ENCODE results near the gene ZBTB21.

The ZBTB21 gene

DNA sequence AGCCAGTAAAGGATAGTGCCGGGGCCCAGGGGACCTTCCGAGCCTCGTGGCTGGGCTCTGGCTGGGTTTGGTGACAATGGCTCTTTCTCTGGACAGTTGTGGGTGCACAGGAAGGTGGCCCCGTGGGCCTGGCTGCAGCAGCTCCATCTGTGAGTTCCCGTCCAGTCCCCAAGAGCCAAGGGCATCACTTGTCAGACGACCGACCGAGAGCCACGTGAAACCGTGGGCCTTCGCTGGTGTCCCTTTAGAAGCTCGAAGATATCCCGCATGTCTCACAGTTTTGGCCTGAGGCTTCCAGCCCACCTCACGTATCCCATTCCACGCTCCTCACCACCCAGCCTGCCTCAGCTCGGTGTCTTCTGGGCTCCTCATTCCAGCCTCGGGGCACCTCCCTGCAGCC lies 33.8 kb upstream of the ZBTB21 start:
- no peaks in the 10 kb centered on the region for H3K36me3 Mint-ChIP-seq (ENCODE audit: low read depth)
- H3K4me3 Mint-ChIP-seq, result no peak overlapping the region
- no peaks in the 10 kb centered on the region for H3K27me3 Mint-ChIP-seq (ENCODE audit: low read depth)
- no peaks in the 10 kb centered on the region for H3K9me3 Mint-ChIP-seq
- no peak overlapping the region for H3K27ac Mint-ChIP-seq
- no peaks in the 10 kb centered on the region for H3K4me1 Mint-ChIP-seq (ENCODE audit: low read depth)

- H3K9me3 Mint-ChIP-seq, result no peaks in the 10 kb centered on the region
- no peaks in the 10 kb centered on the region for H3K4me1 Mint-ChIP-seq (ENCODE audit: low read depth)
- no peak overlapping the region for H3K4me3 Mint-ChIP-seq
- H3K36me3 Mint-ChIP-seq (ENCODE audit: low read depth), result no peaks in the 10 kb centered on the region
- H3K27ac Mint-ChIP-seq, result no peak overlapping the region
- H3K27me3 Mint-ChIP-seq (ENCODE audit: low read depth), result no peaks in the 10 kb centered on the region
These were observed 33.2 kb upstream of the ZBTB21 start for GRCh38 chr21:42043201-42043895.

GRCh38 chr21:42042651-42043050 lies 32.5 kb upstream of the ZBTB21 start:
- Mint-ChIP-seq H3K4me1 (ENCODE audit: low read depth) (no peaks in the 10 kb centered on the region), H3K9me3 (no peaks in the 10 kb centered on the region), H3K4me3 (no peak overlapping the region), H3K27me3 (ENCODE audit: low read depth) (no peaks in the 10 kb centered on the region), H3K27ac (no peak overlapping the region), H3K36me3 (ENCODE audit: low read depth) (no peaks in the 10 kb centered on the region)

- H3K9me3 Mint-ChIP-seq, result no peaks in the 10 kb centered on the region
- H3K36me3 Mint-ChIP-seq (ENCODE audit: low read depth), result no peaks in the 10 kb centered on the region
- no peaks in the 10 kb centered on the region for H3K27me3 Mint-ChIP-seq (ENCODE audit: low read depth)
These were observed 31.6 kb upstream of the ZBTB21 start for GRCh38 chr21:42041711-42042110.

DNA sequence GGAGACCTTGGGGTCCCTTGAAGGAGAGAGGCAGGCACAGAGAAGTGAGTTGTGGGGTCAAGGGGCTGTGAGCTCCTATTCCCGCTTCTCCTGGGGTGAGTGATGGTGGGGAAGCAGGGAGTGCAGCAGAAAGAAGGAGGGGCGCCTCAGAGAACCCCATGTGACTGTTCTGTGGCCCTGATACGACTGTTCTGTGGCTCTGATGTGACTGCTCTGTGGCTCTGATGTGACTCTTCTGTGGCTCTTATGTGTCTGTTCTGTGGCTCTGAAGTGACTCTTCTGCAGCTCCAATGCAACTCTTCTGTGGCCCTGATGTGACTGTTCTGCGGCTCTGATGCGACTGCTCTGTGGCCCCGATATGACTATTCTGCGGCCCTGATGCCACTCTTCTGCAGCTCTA lies 31.1 kb upstream of the ZBTB21 start:
- no peak overlapping the region for H3K4me3 Mint-ChIP-seq
- no peaks in the 10 kb centered on the region for H3K9me3 Mint-ChIP-seq
- H3K36me3 Mint-ChIP-seq (ENCODE audit: low read depth), result no peaks in the 10 kb centered on the region
- H3K27me3 Mint-ChIP-seq (ENCODE audit: low read depth), result no peaks in the 10 kb centered on the region
- no peaks in the 10 kb centered on the region for H3K4me1 Mint-ChIP-seq (ENCODE audit: low read depth)
- no peak overlapping the region for H3K27ac Mint-ChIP-seq

More at GRCh38 chr21:42041711-42042110, 31.6 kb upstream of the ZBTB21 start:
- Mint-ChIP-seq H3K4me3 (no peak overlapping the region), H3K27ac (no peak overlapping the region), H3K4me1 (ENCODE audit: low read depth) (no peaks in the 10 kb centered on the region)

- H3K27me3 Mint-ChIP-seq (ENCODE audit: low read depth), result no peaks in the 10 kb centered on the region
- H3K9me3 Mint-ChIP-seq, result no peaks in the 10 kb centered on the region
- H3K27ac Mint-ChIP-seq, result no peak overlapping the region
- H3K4me1 Mint-ChIP-seq (ENCODE audit: low read depth), result no peaks in the 10 kb centered on the region
- no peaks in the 10 kb centered on the region for H3K36me3 Mint-ChIP-seq (ENCODE audit: low read depth)
- no peak overlapping the region for H3K4me3 Mint-ChIP-seq
These were observed 30.4 kb upstream of the ZBTB21 start for GRCh38 chr21:42040411-42041180.

GRCh38 chr21:42039911-42040351 lies 29.8 kb upstream of the ZBTB21 start:
- H3K4me1 Mint-ChIP-seq (ENCODE audit: low read depth), result no peaks in the 10 kb centered on the region
- H3K27ac Mint-ChIP-seq, result no peak overlapping the region
- no peaks in the 10 kb centered on the region for H3K27me3 Mint-ChIP-seq (ENCODE audit: low read depth)
- no peak overlapping the region for H3K4me3 Mint-ChIP-seq
- H3K9me3 Mint-ChIP-seq, result no peaks in the 10 kb centered on the region
- no peaks in the 10 kb centered on the region for H3K36me3 Mint-ChIP-seq (ENCODE audit: low read depth)

GRCh38 chr21:42039470-42039901 lies 29.3 kb upstream of the ZBTB21 start:
- Mint-ChIP-seq H3K36me3 (ENCODE audit: low read depth) (no peaks in the 10 kb centered on the region), H3K27ac (no peak overlapping the region), H3K4me3 (no peak overlapping the region), H3K9me3 (no peaks in the 10 kb centered on the region), H3K27me3 (ENCODE audit: low read depth) (no peaks in the 10 kb centered on the region), H3K4me1 (ENCODE audit: low read depth) (no peaks in the 10 kb centered on the region)

DNA sequence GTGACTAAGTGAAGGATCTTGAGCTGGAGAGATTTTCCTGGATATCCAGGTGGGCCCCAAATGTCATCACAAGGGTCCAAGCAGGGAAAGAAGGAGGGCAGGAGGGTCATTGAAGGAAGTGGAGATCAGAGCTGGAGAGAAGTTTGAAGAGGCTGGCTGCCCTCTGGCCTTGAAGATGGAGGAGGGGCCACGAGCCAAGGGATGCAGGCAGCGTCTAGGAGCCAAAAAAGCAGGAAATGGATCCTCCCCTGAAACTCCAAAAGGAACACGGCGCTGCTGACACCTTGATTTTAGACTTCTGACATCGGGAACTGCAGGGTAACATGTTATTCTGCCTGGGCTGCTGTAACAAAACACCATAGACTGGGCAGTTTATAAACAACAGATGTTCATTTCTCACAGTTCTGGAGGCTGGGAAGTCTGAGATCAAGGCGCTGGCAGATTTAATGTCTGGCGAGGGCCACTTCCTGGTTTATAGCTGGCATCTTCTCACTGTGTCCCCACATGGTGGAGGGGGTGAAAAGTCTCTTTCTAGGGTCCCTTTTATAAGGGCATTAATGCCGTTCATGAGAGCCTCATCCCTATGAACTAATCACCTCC lies 28.8 kb upstream of the ZBTB21 start:
- H3K27ac Mint-ChIP-seq, result no peak overlapping the region
- H3K4me1 Mint-ChIP-seq (ENCODE audit: low read depth), result no peaks in the 10 kb centered on the region
- H3K4me3 Mint-ChIP-seq, result no peak overlapping the region
- no peaks in the 10 kb centered on the region for H3K36me3 Mint-ChIP-seq (ENCODE audit: low read depth)
- H3K27me3 Mint-ChIP-seq (ENCODE audit: low read depth), result no peaks in the 10 kb centered on the region
- H3K9me3 Mint-ChIP-seq, result no peaks in the 10 kb centered on the region

DNA sequence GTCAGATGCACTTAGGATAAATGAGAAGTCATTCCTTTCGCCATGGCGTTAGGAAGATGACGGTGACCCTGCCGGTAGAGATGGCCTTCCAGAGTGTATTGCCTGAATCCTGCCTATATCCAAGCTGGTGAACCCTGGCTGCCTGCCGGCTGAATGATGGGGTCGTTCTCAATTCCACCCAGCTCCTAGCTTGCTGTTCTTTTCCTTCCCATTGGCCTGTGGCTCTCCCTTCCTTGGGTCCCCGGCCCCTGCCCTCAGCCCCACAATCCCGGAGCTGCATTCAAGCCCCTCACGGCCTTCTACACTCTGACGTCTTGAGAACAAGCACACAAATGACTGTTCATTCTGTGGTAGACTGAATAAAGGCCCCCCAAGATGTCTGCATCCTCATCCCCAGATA lies 28.2 kb upstream of the ZBTB21 start:
- Mint-ChIP-seq H3K27me3 (ENCODE audit: low read depth) (no peaks in the 10 kb centered on the region), H3K36me3 (ENCODE audit: low read depth) (no peaks in the 10 kb centered on the region), H3K4me1 (ENCODE audit: low read depth) (no peaks in the 10 kb centered on the region), H3K27ac (no peak overlapping the region), H3K4me3 (no peak overlapping the region), H3K9me3 (no peaks in the 10 kb centered on the region)

DNA sequence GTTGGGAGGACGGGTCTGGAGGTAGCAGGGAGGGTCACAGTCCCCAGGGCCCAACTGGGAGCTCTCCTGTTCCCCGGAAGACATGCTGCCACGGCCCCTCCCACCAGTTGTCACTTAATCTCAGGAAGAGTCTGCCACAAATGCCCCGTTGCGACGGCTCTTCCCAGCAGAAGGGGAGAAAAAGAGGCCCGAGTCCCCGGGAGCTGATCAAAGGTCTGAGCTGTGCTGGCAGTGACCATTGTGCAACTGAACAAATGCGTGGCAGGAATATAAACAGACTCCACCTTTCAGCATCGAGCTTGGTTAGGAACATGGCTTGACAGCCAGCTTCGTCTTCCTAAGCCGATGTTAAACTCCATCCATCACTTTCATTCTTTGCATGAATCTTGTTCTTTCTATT lies 27.8 kb upstream of the ZBTB21 start:
- Mint-ChIP-seq H3K4me3 (no peak overlapping the region), H3K27me3 (ENCODE audit: low read depth) (no peaks in the 10 kb centered on the region), H3K4me1 (ENCODE audit: low read depth) (no peaks in the 10 kb centered on the region), H3K27ac (no peak overlapping the region), H3K36me3 (ENCODE audit: low read depth) (no peaks in the 10 kb centered on the region), H3K9me3 (no peaks in the 10 kb centered on the region)

DNA sequence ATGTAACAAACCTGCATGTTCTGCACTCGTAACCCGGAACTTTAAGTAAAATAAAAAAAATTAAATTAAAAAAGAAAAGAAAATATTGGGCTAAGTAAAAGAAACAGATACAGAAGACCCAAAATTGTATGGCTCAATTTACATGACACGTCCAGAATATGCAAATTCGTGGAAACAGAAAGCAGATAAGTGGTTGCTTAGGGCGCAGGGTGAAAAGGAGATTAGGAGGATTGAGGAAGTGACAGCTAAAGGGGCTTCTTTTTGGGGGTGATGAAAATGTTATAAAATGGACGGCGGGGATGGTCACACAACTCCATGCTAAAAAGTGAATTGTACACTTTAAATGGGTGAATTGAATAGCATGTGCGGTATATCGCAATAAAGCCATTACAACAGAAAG lies 27.4 kb upstream of the ZBTB21 start:
- Mint-ChIP-seq H3K36me3 (ENCODE audit: low read depth) (no peaks in the 10 kb centered on the region), H3K4me1 (ENCODE audit: low read depth) (no peaks in the 10 kb centered on the region), H3K27ac (no peak overlapping the region), H3K4me3 (no peak overlapping the region), H3K9me3 (no peaks in the 10 kb centered on the region), H3K27me3 (ENCODE audit: low read depth) (no peaks in the 10 kb centered on the region)

DNA sequence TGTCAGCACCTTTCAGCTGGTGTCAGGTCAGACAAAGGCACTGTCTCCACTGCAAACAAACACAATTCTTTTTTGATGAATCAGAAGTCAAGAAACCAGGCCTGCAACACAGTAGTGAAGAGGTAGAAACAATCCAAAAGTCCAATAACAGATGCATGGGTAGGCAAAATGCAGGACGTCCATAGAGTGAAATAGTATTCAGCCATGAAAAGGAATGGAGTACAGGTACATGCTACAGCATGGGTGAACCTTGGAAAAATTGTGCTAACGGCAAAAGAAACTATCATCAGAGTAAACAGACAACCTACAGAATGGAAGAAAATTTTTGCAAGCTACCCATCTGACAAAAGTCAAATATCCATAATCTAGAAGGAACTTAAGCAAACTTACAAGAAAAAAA lies 26.2 kb upstream of the ZBTB21 start:
- no peaks in the 10 kb centered on the region for H3K36me3 Mint-ChIP-seq (ENCODE audit: low read depth)
- H3K9me3 Mint-ChIP-seq, result no peaks in the 10 kb centered on the region
- no peaks in the 10 kb centered on the region for H3K27me3 Mint-ChIP-seq (ENCODE audit: low read depth)
- no peaks in the 10 kb centered on the region for H3K4me1 Mint-ChIP-seq (ENCODE audit: low read depth)
- no peak overlapping the region for H3K4me3 Mint-ChIP-seq
- H3K27ac Mint-ChIP-seq, result no peak overlapping the region

DNA sequence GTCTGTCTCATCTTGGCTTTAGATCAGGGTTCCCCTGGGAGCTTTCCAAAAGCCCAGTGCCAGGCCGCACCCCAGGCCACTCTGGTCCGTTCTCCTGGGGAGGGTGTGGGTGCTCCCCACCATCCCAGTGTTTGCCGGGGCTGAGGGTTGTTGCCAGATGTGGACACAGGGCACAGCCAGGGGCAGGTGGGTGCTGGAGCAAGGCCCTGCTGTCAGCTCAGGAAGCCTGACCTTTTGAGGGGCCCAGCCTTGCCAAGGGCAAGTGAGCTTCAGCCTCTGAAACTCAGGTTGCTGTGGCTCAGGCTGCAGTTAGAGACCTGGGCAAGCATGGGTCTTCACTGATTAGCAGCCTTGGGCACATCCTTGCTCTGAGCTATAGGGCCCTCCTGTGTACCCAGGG lies 22.8 kb upstream of the ZBTB21 start:
- H3K9me3 Mint-ChIP-seq, result no peaks in the 10 kb centered on the region
- no peaks in the 10 kb centered on the region for H3K27me3 Mint-ChIP-seq (ENCODE audit: low read depth)
- H3K36me3 Mint-ChIP-seq (ENCODE audit: low read depth), result no peaks in the 10 kb centered on the region
- no peaks in the 10 kb centered on the region for H3K4me1 Mint-ChIP-seq (ENCODE audit: low read depth)
- no peak overlapping the region for H3K4me3 Mint-ChIP-seq
- no peak overlapping the region for H3K27ac Mint-ChIP-seq

DNA sequence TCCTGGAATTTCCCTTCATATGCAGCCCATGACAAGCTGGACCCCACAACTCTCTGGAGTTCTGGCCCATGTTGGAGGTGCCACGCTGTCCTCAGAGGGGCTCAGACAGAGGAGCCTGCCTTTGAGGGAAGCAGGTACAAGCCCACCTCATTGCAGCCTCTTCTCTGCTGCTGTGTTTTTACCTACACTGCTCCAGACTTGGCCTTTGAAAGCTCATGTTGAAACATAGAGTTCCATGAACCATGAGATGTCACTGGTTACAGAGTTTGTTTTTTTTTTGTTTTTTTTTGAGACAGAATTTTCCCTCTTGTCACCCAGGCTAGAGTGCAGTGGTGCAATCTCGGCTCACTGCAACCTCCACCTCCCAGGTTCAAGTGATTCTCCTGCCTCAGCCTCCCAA lies 22.1 kb upstream of the ZBTB21 start:
- Mint-ChIP-seq H3K36me3 (ENCODE audit: low read depth) (no peaks in the 10 kb centered on the region), H3K27me3 (ENCODE audit: low read depth) (no peaks in the 10 kb centered on the region), H3K27ac (no peak overlapping the region), H3K4me1 (ENCODE audit: low read depth) (no peaks in the 10 kb centered on the region), H3K4me3 (no peak overlapping the region), H3K9me3 (no peaks in the 10 kb centered on the region)

Data from T-helper 1 cell treated with Interleukin-12 subunit alpha and Interleukin-12 subunit beta and Interleukin-4 antibody, amounts not matched to agents 30 μg/mL and 1 μg/mL, for 36 hours (primary cell).